ENCODE measurements around the gene APOC1. TPM values are rescaled to one million over a fixed set of nuclear protein-coding genes. Genes with fewer than 3 reads are reported as not detected.

Gene APOC1
- total and polyA plus RNA-seq, 8 donors = 9.2 to 569 (median 12.6) TPM

- no peaks in the 10 kb centered on the region for H3K9me3 ChIP-seq
- intact Hi-C loops (cut with DNase I) = no loop called here
- H3K4me1 ChIP-seq = peaks cover 7 to 32% of the 10 kb centered on the region in 2 donors
- no peaks in the 10 kb centered on the region for H3K27me3 ChIP-seq
- H3K36me3 ChIP-seq = peaks cover 0 to 76% of the 10 kb centered on the region in 2 donors
- DNase-seq = peak in 1 of 4 donors; percentile 76
- no peak overlapping the region for H3K4me3 ChIP-seq
- no peak for TF ChIP-seq CTCF (IDR thresholded peaks at IDR 0.05)
- H3K27ac ChIP-seq = peak overlapping the region in 1 of 2 donors; percentile 73
- peak; percentile 42 for ATAC-seq
These were observed 44.5 kb upstream of the APOC1 start for GRCh38 chr19:44869733-44870470.

DNA sequence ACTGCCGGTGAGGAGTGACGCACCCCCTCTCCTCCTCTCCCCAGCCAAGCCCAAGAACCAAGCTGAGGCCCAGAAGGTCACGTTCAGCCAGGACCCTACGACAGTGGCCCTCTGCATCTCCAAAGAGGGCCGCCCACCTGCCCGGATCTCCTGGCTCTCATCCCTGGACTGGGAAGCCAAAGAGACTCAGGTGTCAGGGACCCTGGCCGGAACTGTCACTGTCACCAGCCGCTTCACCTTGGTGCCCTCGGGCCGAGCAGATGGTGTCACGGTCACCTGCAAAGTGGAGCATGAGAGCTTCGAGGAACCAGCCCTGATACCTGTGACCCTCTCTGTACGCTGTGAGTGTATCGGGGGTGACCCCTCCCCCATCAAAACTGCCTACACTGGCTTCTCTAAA lies 42.6 kb upstream of the APOC1 start:
- H3K4me1 ChIP-seq = peaks cover 3 to 26% of the 10 kb centered on the region in 2 donors
- H3K36me3 ChIP-seq = peaks cover 0 to 77% of the 10 kb centered on the region in 2 donors
- TF ChIP-seq CTCF (IDR thresholded peaks at IDR 0.05) = no peak
- intact Hi-C loops (cut with DNase I) = no loop called here
- DNase-seq = no peak
- no peak overlapping the region for H3K4me3 ChIP-seq
- ATAC-seq = no peak
- no peak overlapping the region for H3K27ac ChIP-seq
- H3K9me3 ChIP-seq = no peaks in the 10 kb centered on the region
- H3K27me3 ChIP-seq = no peaks in the 10 kb centered on the region

DNA sequence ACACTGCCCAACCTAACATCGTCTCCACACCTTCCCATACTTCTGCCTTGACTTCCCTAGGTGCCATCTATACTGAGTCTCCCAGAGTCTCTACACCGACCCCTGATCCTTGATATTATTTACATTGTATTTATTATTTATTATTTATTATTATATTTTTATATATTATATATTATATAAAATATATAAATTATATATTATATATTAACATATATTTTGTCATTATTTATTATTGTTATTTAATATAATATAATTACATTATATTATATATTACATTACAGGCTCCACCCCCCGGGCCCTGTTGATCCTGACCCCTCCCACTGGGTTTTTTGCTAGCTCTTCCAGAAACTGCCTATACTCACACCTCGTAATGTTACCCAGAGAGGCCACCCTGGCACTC lies 41.7 kb upstream of the APOC1 start:
- intact Hi-C loops (cut with DNase I) = no loop called here
- Histone ChIP-seq H3K27me3 (no peaks in the 10 kb centered on the region), H3K9me3 (no peaks in the 10 kb centered on the region), H3K36me3 (peaks cover 0 to 77% of the 10 kb centered on the region in 2 donors), H3K4me3 (no peak overlapping the region), H3K27ac (no peak overlapping the region), H3K4me1 (peaks cover 3 to 26% of the 10 kb centered on the region in 2 donors)
- DNase-seq (no peak), ATAC-seq (no peak)
- TF ChIP-seq CTCF (IDR thresholded peaks at IDR 0.05) = no peak

GRCh38 chr19:44874317-44874716 lies 40.1 kb upstream of the APOC1 start:
- peaks cover 3 to 17% of the 10 kb centered on the region in 2 donors for H3K4me1 ChIP-seq
- DNase-seq (no peak), ATAC-seq (no peak)
- H3K27me3 ChIP-seq = no peaks in the 10 kb centered on the region
- no peak for TF ChIP-seq CTCF (IDR thresholded peaks at IDR 0.05)
- peaks cover 0 to 88% of the 10 kb centered on the region in 2 donors for H3K36me3 ChIP-seq
- intact Hi-C loops (cut with DNase I) = no loop called here
- no peak overlapping the region for H3K27ac ChIP-seq
- H3K9me3 ChIP-seq = no peaks in the 10 kb centered on the region
- no peak overlapping the region for H3K4me3 ChIP-seq

- Histone ChIP-seq H3K27ac (no peak overlapping the region), H3K9me3 (no peaks in the 10 kb centered on the region), H3K36me3 (peaks cover 0 to 91% of the 10 kb centered on the region in 2 donors), H3K4me1 (peaks cover 0 to 7% of the 10 kb centered on the region in 2 donors), H3K27me3 (no peaks in the 10 kb centered on the region), H3K4me3 (no peak overlapping the region)
- ATAC-seq = no peak
- intact Hi-C loops (cut with DNase I) = no loop called here
- TF ChIP-seq CTCF (IDR thresholded peaks at IDR 0.05) = no peak
- DNase-seq = no peak
These were observed 38.5 kb upstream of the APOC1 start for GRCh38 chr19:44875666-44876451.
